IMR-90 (cell line): ENCODE results near the gene KRTAP10-6. TPM values are rescaled to one million over a fixed set of nuclear protein-coding genes. Genes with fewer than 3 reads are reported as not detected.
A peak's percentile ranks its signal among the peaks of the same experiment; 100 is the strongest.

ENCODE experiments used
- ATAC-seq: fragments of 200-7000 bp; cut with Tn5 transposase; 2 replicates; pipeline ENCODE4 v1.9.1; 2020; ENCODE audit warnings: low read depth, mild to moderate bottlenecking, moderate library complexity
- BruUV-seq: library from RNA; stranded (reverse); fragments of 400-500 nt; replicated peaks from 2 replicates; lab custom pipeline; 2021; lab: Mats Ljungman, UMichigan
- CTCF ChIA-PET: fragments of 300-600 bp; formaldehyde crosslinking; extraction: SDS; loops from one replicate; lab custom pipeline; 2021; ENCODE audit warnings: antibody characterized with exemption; lab: Yijun Ruan, JAX
- POLR2A ChIA-PET: fragments of 300-600 bp; sonication (Branson Sonifier 250); formaldehyde crosslinking; loops from one replicate; lab custom pipeline; 2022; ENCODE audit warnings: antibody characterized with exemption; ENCODE audit not compliant: unreplicated experiment; lab: Charles Lee
- DNase-seq: peaks from one replicate; pipeline ENCODE4 v3.0.0; 2013
- H2AFZ ChIP-seq: replicated peaks from 2 replicates; pipeline ENCODE3; 2013; ENCODE audit warnings: low read length, mild to moderate bottlenecking; ENCODE audit not compliant: poor library complexity
- H2AK5ac ChIP-seq: 2 replicates; pipeline ENCODE4 v1.6.1; 2013; ENCODE audit warnings: low read depth, low read length, inconsistent platforms
- H2AK9ac ChIP-seq: replicated peaks from 2 replicates; pipeline ENCODE3; 2013; ENCODE audit warnings: mild to moderate bottlenecking, low read depth, low read length, moderate library complexity; ENCODE audit not compliant: poor library complexity
- H2BK120ac ChIP-seq: 2 replicates; pipeline ENCODE4 v1.6.1; 2013; ENCODE audit warnings: low read depth, low read length, inconsistent platforms
- H2BK15ac ChIP-seq: 3 replicates; pipeline ENCODE4 v1.6.1; 2013; ENCODE audit warnings: low read depth, low read length, inconsistent platforms
- H2BK20ac ChIP-seq: 2 replicates; pipeline ENCODE4 v1.6.1; 2013; ENCODE audit warnings: low read depth, mild to moderate bottlenecking, inconsistent platforms, low read length, moderate library complexity
- H2BK5ac ChIP-seq: 2 replicates; pipeline ENCODE4 v1.6.1; 2013; ENCODE audit warnings: mild to moderate bottlenecking, low read depth, low read length, inconsistent platforms; ENCODE audit not compliant: poor library complexity, severe bottlenecking
- H3K14ac ChIP-seq: replicated peaks from 2 replicates; pipeline ENCODE4 v1.6.1; 2013; ENCODE audit warnings: low read depth, low read length, inconsistent platforms
- H3K18ac ChIP-seq: 2 replicates; pipeline ENCODE4 v1.6.1; 2013; ENCODE audit warnings: low read depth, low read length, control low read depth
- H3K23ac ChIP-seq: 2 replicates; pipeline ENCODE4 v1.6.1; 2013; ENCODE audit warnings: low read depth, low read length, inconsistent platforms
- H3K27ac ChIP-seq: 2 replicates; pipeline ENCODE4 v1.5.1; 2013; ENCODE audit warnings: mild to moderate bottlenecking, control low read depth, low read length; ENCODE audit not compliant: insufficient read depth
- H3K27me3 ChIP-seq: 2 replicates; pipeline ENCODE4 v1.6.1; 2013; ENCODE audit warnings: low read length; ENCODE audit not compliant: control insufficient read depth, insufficient read depth
- H3K36me3 ChIP-seq: 2 replicates; pipeline ENCODE4 v1.6.1; 2013; ENCODE audit warnings: low read length, mixed read lengths; ENCODE audit not compliant: control insufficient read depth, insufficient read depth
- H3K4ac ChIP-seq: 2 replicates; pipeline ENCODE4 v1.6.1; 2013; ENCODE audit warnings: low read depth, low read length, inconsistent platforms
- H3K4me1 ChIP-seq: 2 replicates; pipeline ENCODE4 v1.6.1; 2013; ENCODE audit warnings: low read length, mixed read lengths; ENCODE audit not compliant: control insufficient read depth, insufficient read depth
- H3K4me2 ChIP-seq: 2 replicates; pipeline ENCODE4 v1.6.1; 2013; ENCODE audit warnings: low read depth, mild to moderate bottlenecking, control low read depth, low read length, moderate library complexity
- H3K4me3 ChIP-seq: 2 replicates; pipeline ENCODE4 v1.5.1; 2013; ENCODE audit warnings: low read depth, mild to moderate bottlenecking, control low read depth, low read length, moderate library complexity; ENCODE audit not compliant: insufficient read depth
- H3K56ac ChIP-seq: 2 replicates; pipeline ENCODE4 v1.6.1; 2013; ENCODE audit warnings: low read length, inconsistent platforms; ENCODE audit not compliant: insufficient read depth; ENCODE audit errors: extremely low read depth
- H3K79me1 ChIP-seq, 2 experiments: 2 replicates each; pipeline ENCODE4 v1.6.1; 2013; ENCODE audit warnings: low read length in 2 of 2, inconsistent platforms in 1 of 2, low read depth in 1 of 2
- H3K9ac ChIP-seq: 2 replicates; pipeline ENCODE4 v1.6.1; 2013; ENCODE audit warnings: low read depth, low read length, control low read depth
- H3K9me1 ChIP-seq: 2 replicates; pipeline ENCODE4 v1.6.1; 2013; ENCODE audit warnings: low read length, inconsistent platforms; ENCODE audit not compliant: insufficient read depth
- H3K9me3 ChIP-seq: 2 replicates; pipeline ENCODE4 v1.6.1; 2013; ENCODE audit warnings: low read length; ENCODE audit not compliant: control insufficient read depth, insufficient read depth
- H4K20me1 ChIP-seq: 2 replicates; pipeline ENCODE4 v1.6.1; 2013; ENCODE audit warnings: low read length, inconsistent platforms; ENCODE audit not compliant: insufficient read depth
- H4K5ac ChIP-seq: 2 replicates; pipeline ENCODE4 v1.6.1; 2013; ENCODE audit warnings: mild to moderate bottlenecking, low read depth, low read length, control low read depth
- H4K8ac ChIP-seq, 2 experiments: 2 replicates each; pipeline ENCODE4 v1.6.1; 2013; ENCODE audit warnings: low read depth in 2 of 2, low read length in 2 of 2, control low read depth in 1 of 2, inconsistent platforms in 1 of 2
- H4K91ac ChIP-seq: 2 replicates; pipeline ENCODE4 v1.6.1; 2013; ENCODE audit warnings: low read depth, low read length, inconsistent platforms; ENCODE audit not compliant: insufficient read depth
- CTCF ChIP-seq: conservative IDR thresholded peaks from 2 replicates; pipeline ENCODE4 v1.5.1; 2012; ENCODE audit warnings: mild to moderate bottlenecking, low read depth, low read length, improper control_type of control experiment
- FOS ChIP-seq: fragments of 150-350 bp; IDR thresholded peaks from 2 replicates; pipeline ENCODE4 v1.6.1; 2016; ENCODE audit warnings: low read depth, low read length
- RCOR1 ChIP-seq: IDR thresholded peaks from 2 replicates; pipeline ENCODE4 v1.6.1; 2012; ENCODE audit warnings: mild to moderate bottlenecking, low read length, improper control_type of control experiment; ENCODE audit not compliant: insufficient replicate concordance
- WGBS, 2 experiments: methylation state at CpG; one replicate each; pipeline versions ENCODE4 v1.1.5 to v1.1.7; 2013; ENCODE audit warnings: missing lambda C conversion rate in 2 of 2; ENCODE audit not compliant: insufficient read length in 1 of 2; ENCODE audit errors: extremely low coverage in 2 of 2; 5-methylcytosine and 5-hydroxymethylcytosine counted together
- dilution Hi-C: fragments of 300-500 bp; cut with HindIII; formaldehyde crosslinking; loops from one replicate; pipeline ENCODE4 v1.14.3; 2018; ENCODE audit warnings: low sequenced_read_pairs; ENCODE audit not compliant: unreplicated experiment
- in situ Hi-C: fragments of 300-500 bp; cut with MboI; formaldehyde crosslinking; loops from 3 replicates; pipeline ENCODE4 v1.14.3; 2019; ENCODE audit warnings: low sequenced_read_pairs, inconsistent platforms, mixed read lengths
- intact Hi-C: fragments of 100-400 bp; cut with micrococcal nuclease; formaldehyde crosslinking; loops from 2 replicates; pipeline ENCODE4 v1.10.0; 2022
- polyA plus RNA-seq, 3 experiments: library from polyadenylated mRNA; depleted of rRNA; stranded (reverse); fragments of >200 nt; gene quantifications; 2 replicates each; pipeline ENCODE4 v1.2.3, GENCODE V29; 2012; ENCODE audit warnings: low replicate concordance in 1 of 3
- total RNA-seq: library from RNA; depleted of rRNA; stranded (reverse); fragments of >200 nt; gene quantifications from 2 replicates; pipeline ENCODE4 v1.2.3, GENCODE V29; 2012
- TF ChIP-seq, protein P1 (sequence below): fragments of 150-350 bp; IDR thresholded peaks from 2 replicates; pipeline ENCODE4 v1.6.1; 2017; ENCODE audit warnings: mild to moderate bottlenecking, antibody characterized with exemption, low read length, low read depth

The KRTAP10-6 gene
- total and polyA plus RNA-seq, 2 of the 4 experiments (the other 2 are of a cell fraction) = not detected

- no TSS peak for BruUV-seq
- ChIA-PET POLR2A (no interaction called here), CTCF (interaction anchor here (0.7 kb wide), 1 partner anchor 47 kb away, joined by 5 read pairs; no protein-coding TSS in a partner anchor)
- Histone ChIP-seq H4K8ac (no peak overlapping the region), H3K4me2 (no peak overlapping the region), H2BK20ac (no peak overlapping the region), H3K18ac (no peak overlapping the region), H3K36me3 (no peaks in the 10 kb centered on the region), H3K4me3 (no peak overlapping the region), H3K4ac (no peak overlapping the region), H3K9me3 (no peaks in the 10 kb centered on the region), H2AK9ac (no peak overlapping the region), H3K23ac (no peak overlapping the region), H3K27ac (no peak overlapping the region), H3K27me3 (peaks cover 4% of the 10 kb centered on the region; the same call in 1 of the 2 replicates), H2BK120ac (no peak overlapping the region), H3K56ac (no peak overlapping the region), H2AK5ac (no peak overlapping the region), H3K4me1 (no peaks in the 10 kb centered on the region), H2BK15ac (no peak overlapping the region), H3K9ac (no peak overlapping the region), H2AFZ (peak overlapping the region; percentile 56), H4K20me1 (no peaks in the 10 kb centered on the region), H4K5ac (no peak overlapping the region), H4K91ac (no peak overlapping the region), H2BK5ac (no peak overlapping the region), H3K9me1 (no peaks in the 10 kb centered on the region), H3K14ac (no peak overlapping the region), H3K79me1 (no peaks in the 10 kb centered on the region)
- dilution Hi-C loops = no loop called here
- WGBS, 2 experiments = 65% methylated on average over 7 of the region's 12 CpGs; no CpG with 5 or more reads in 1 of the 2 experiments
- ATAC-seq (no peak), DNase-seq (no peak)
- in situ Hi-C loops = no loop called here
- intact Hi-C loops = no loop called here
- no peak for TF ChIP-seq CTCF
- TF ChIP-seq, protein P1, sequence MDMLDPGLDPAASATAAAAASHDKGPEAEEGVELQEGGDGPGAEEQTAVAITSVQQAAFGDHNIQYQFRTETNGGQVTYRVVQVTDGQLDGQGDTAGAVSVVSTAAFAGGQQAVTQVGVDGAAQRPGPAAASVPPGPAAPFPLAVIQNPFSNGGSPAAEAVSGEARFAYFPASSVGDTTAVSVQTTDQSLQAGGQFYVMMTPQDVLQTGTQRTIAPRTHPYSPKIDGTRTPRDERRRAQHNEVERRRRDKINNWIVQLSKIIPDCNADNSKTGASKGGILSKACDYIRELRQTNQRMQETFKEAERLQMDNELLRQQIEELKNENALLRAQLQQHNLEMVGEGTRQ = no peak
- no peak for TF ChIP-seq RCOR1
- TF ChIP-seq FOS = no peak
Measured at GRCh38 chr21:44594406-44594916, 2.2 kb upstream of the KRTAP10-6 start.
